ENCODE data around the gene SPATA16. TPM values are rescaled to one million over a fixed set of nuclear protein-coding genes. Genes with fewer than 3 reads are reported as not detected.

SPATA16 gene
- total and polyA plus RNA-seq, 11 donors = not detected

DNA sequence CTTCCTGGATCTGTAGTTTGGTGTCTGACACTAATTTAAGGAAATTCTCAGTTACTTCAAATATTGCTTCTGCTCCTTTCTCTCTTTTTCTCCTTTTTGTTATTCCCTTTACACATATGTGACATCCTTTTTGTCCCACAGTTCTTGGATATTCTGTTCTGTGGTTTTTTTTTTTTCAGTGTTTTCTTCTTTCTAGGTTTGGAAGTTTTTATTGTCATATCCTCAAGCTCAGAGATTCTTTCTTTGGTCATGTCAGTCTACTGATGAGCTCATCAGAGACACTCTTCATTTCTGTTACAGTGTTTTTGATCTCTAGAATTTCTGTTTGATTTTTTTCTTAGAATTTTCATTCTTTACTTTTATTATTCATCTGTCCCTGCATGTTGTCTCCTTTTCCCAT, 140.5 kb downstream of the SPATA16 start:
- Histone ChIP-seq H3K27ac (no peak overlapping the region), H3K4me1 (no peaks in the 10 kb centered on the region), H3K4me3 (no peak overlapping the region), H3K9me3 (peaks cover 0 to 13% (median 0%) of the 10 kb centered on the region in 12 donors), H3K27me3 (no peaks in the 10 kb centered on the region), H3K36me3 (no peaks in the 10 kb centered on the region)
- TF ChIP-seq CTCF (IDR thresholded peaks at IDR 0.05) = no peak
- TF ChIP-seq POLR2A (IDR thresholded peaks at IDR 0.05) = no peak
- DNase-seq (no peak), ATAC-seq (no peak)
- intact Hi-C loops (cut with DNase I) = no loop called here

- intact Hi-C loops (cut with DNase I) = no loop called here
- Histone ChIP-seq H3K27me3 (no peaks in the 10 kb centered on the region), H3K4me1 (no peaks in the 10 kb centered on the region), H3K4me3 (no peak overlapping the region), H3K27ac (no peak overlapping the region), H3K36me3 (no peaks in the 10 kb centered on the region), H3K9me3 (no peaks in the 10 kb centered on the region)
- DNase-seq = no peak
- ATAC-seq = no peak
- TF ChIP-seq POLR2A (IDR thresholded peaks at IDR 0.05) (no peak), CTCF (IDR thresholded peaks at IDR 0.05) (no peak)
- WGBS, 4 donors = 80 to 87% (median 81%) methylated on average over 2 of the region's 2 CpGs
Measured at GRCh38 chr3:172993412-172993811, 147.6 kb downstream of the SPATA16 start.

GRCh38 chr3:172991424-172991996, 149.5 kb downstream of the SPATA16 start:
- WGBS, 4 donors = 78 to 86% (median 82%) methylated on average over 3 of the region's 3 CpGs
- H3K27ac ChIP-seq = no peak overlapping the region
- H3K27me3 ChIP-seq = no peaks in the 10 kb centered on the region
- intact Hi-C loops (cut with DNase I) = no loop called here
- no peak overlapping the region for H3K4me3 ChIP-seq
- H3K4me1 ChIP-seq = no peaks in the 10 kb centered on the region
- no peak for ATAC-seq
- TF ChIP-seq CTCF (IDR thresholded peaks at IDR 0.05) = no peak
- TF ChIP-seq POLR2A (IDR thresholded peaks at IDR 0.05) = no peak
- no peak for DNase-seq
- H3K36me3 ChIP-seq = no peaks in the 10 kb centered on the region
- H3K9me3 ChIP-seq = no peaks in the 10 kb centered on the region

DNA sequence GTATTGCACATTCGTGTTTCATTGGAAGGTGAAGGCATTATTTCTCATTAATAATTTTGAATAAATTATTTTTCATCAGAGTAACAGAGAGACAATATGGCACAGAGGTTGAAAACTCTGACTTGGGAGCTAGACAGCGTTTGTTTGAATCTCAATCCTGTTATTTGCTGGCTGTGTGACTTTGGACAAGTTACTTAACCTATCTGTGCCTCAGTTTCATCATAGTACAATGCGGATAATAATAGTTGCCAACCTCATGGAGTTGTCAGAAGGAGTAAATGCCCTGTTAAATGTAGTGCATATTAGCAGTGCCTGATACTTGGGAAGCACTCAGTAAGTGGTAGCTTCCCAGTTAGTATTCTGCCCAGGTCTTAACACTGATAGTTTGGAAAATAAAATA, 151.7 kb downstream of the SPATA16 start:
- Histone ChIP-seq H3K27me3 (no peaks in the 10 kb centered on the region), H3K9me3 (no peaks in the 10 kb centered on the region), H3K36me3 (no peaks in the 10 kb centered on the region), H3K4me3 (no peak overlapping the region), H3K4me1 (peaks cover 0 to 9% (median 0%) of the 10 kb centered on the region in 12 donors), H3K27ac (no peak overlapping the region)
- intact Hi-C loops (cut with DNase I) = loop anchor here in 4 of 10 donors (5.0 to 10.0 kb wide), 6 partner anchors 48 to 565 kb away; partner anchors contain the start of gene NLGN1 (in 2 of the 4)
- DNase-seq (no peak), ATAC-seq (no peak)
- TF ChIP-seq CTCF (IDR thresholded peaks at IDR 0.05) (no peak), POLR2A (IDR thresholded peaks at IDR 0.05) (no peak)
- 89 to 97% (median 95%) methylated on average over 3 of the region's 3 CpGs for WGBS, 4 donors
